Amniotic epithelial cell (primary cell): ENCODE data around the gene RNASE9.
"Not testable (repeated sequence)": the region's sequence is repeated elsewhere in the genome, so short reads cannot be mapped to it uniquely, and the experiment has no call there.

Experiments
- DNase-seq: peaks from one replicate; pipeline ENCODE4 v3.0.0-alpha.2; 2010; ENCODE audit warnings: low read depth

Gene RNASE9

DNA sequence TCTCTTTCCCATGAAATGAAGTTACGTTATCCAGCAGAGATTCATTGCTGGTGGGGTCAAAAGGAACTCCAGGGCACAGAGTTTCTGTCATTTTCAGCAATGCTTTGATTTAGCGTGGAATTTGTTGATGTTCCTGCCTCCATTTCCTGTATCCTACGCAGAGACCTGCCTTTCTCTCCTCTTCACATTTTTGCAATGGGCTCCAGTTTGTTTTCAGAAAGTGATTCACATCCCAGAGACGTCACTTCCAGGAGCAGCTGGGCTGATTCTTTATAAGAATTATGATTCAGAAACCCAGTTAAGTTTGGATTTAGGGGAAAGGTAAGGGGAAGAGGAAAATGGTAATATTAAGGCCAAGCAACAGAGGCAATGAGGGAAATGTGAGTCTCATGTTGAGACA lies 43.9 kb downstream of the RNASE9 start:
- peak; percentile 16 for DNase-seq

DNA sequence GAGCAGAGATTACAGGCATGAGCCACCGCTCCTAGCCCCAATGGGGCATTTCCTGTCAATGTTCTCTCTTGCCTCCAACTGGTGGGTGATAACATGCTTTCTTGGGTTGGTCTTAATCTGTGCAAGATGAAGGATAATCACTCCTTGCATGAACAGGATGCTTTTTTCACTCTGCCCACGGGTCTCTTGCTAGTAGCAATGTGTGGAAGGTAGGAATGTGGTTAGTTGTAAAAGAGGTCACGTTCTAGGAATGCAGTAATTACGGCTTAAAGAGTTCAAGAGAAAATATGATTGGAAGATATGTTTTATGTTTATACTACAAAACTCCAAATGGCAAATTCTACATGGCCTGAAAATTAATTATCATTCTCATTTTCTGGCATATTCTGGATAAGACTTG lies 45.0 kb downstream of the RNASE9 start:
- peak; percentile 40 for DNase-seq

DNA sequence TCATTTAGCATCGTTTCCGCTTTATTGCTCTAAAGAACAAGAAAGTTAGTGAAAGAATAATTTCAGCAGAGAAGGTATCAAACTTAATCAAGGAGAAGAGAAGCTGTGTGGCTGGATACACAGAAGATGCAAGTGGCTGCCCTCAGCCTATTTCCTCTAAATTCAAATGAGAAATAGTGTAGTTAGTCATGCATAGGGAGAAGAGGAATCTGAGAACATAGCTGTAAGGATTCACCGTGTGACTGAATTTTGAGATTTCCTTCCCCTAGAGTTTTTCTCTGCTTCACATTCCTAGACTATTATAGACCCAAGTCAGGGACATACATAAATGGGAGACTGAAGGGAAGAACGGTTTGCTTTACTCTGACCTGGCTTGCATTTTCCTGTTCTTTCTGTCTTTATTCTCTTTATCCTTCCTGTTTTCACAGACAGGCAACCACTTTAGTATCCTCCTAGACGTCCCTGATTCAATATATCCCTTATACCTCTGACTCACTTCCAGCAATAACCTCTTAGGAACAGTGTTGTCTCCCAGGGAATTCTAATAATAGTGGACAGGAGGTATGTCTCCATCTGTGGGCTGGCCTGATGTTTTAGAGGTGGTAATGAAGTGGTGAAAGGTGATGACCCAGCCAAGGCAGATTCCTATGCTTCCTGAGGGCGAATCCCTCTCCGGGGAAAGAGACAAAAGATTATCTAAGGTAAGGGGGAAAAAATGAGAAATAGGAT lies 48.5 kb downstream of the RNASE9 start:
- DNase-seq = no peak

DNA sequence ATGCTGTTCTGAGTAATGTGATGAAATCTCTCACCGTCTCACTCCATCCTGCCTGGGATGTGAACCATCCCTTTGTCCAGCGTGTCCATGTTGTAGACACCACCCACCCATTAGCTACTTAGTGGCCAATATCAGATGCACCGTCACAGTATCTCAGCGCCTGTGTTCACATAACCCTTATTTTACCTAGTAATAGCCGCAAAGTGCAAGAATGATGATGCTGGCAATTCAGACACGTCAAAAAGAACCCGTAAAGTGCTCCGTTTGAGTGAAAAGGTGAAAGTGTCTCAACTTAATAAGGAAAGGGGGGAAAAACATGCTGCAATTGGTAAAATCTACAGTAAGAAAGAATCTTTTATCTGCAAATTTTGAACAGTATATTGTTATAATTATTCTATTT lies 52.5 kb downstream of the RNASE9 start:
- no peak for DNase-seq

DNA sequence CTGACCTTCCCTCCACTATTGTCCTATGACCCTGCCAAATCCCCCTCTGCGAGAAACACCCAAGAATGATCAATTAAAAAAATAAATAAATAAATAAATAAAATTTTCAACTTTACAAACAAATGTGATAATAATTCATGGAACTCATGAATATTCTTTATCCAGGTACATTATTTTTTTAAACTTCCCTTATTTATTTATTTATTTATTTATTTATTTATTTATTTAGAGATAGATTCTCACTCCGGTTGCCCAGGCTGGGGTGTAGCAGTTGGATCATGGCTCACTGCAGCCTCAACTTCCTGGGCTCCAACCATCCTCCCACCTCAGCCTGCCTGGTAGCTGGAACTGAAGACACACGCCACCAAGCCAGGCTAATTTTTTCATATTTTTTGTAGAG lies 53.3 kb downstream of the RNASE9 start:
- not testable (repeated sequence) for DNase-seq

DNA sequence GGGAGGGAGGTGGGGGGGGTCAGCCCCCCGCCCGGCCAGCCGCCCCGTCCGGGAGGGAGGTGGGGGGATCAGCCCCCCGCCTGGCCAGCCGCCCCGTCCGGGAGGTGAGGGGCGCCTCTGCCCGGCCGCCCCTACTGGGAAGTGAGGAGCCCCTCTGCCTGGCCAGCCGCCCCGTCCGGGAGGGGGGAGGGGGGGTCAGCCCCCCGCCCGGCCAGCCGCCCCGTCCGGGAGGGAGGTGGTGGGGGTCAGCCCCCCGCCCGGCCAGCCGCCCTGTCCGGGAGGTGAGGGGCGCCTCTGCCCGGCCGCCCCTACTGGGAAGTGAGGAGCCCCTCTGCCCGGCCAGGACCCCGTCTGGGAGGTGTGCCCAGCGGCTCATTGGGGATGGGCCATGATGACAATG lies 54.1 kb downstream of the RNASE9 start:
- DNase-seq = not testable (repeated sequence)

DNA sequence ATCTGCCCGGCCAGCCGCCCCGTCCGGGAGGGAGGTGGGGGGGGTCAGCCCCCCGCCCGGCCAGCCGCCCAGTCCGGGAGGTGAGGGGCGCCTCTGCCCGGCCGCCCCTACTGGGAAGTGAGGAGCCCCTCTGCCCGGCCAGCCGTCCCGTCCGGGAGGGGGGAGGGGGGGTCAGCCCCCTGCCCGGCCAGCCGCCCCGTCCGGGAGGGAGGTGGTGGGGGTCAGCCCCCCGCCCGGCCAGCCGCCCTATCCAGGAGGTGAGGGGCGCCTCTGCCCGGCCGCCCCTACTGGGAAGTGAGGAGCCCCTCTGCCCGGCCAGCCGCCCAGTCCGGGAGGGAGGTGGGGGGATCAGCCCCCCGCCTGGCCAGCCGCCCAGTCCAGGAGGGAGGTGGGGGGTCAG lies 54.6 kb downstream of the RNASE9 start:
- DNase-seq = not testable (repeated sequence)
